SK-N-SH (cell line): ENCODE data around the gene DNAH3. TPM values are rescaled to one million over a fixed set of nuclear protein-coding genes. Genes with fewer than 3 reads are reported as not detected.

ENCODE experiments used
- CTCF ChIA-PET: fragments of 300-600, 350-600 bp; formaldehyde crosslinking; extraction: SDS; loops from one replicate; lab custom pipeline; 2021; lab: Yijun Ruan, JAX
- POLR2A ChIA-PET: fragments of 350-600 bp; sonication (Branson Sonifier 250); formaldehyde crosslinking; extraction: SDS; loops from one replicate; lab custom pipeline; 2020; ENCODE audit warnings: antibody characterized with exemption, inconsistent platforms; lab: Yijun Ruan, JAX
- DNase-seq: peaks from one replicate; pipeline ENCODE4 v3.0.0; 2012
- H2AFZ ChIP-seq: fragments of 200-600 bp; sonication (generic); 2 replicates; pipeline ENCODE4 v1.8.1; 2016; ENCODE audit warnings: antibody characterized with exemption, mild to moderate bottlenecking, low read depth
- H3F3A ChIP-seq: fragments of 200-600 bp; sonication (generic); replicated peaks from 2 replicates; pipeline ENCODE3; 2016; ENCODE audit warnings: antibody characterized with exemption, mild to moderate bottlenecking; ENCODE audit not compliant: insufficient read depth
- H3K27ac ChIP-seq, 2 experiments: fragments of 200-500 bp in 1 of 2; fragments of 200-600 bp in 1 of 2; sonication (Bioruptor generic) in 1 of 2; sonication (generic), shearing (Covaris generic) in 1 of 2; 2 replicates each; pipeline versions ENCODE4 v1.5.1 to v1.6.1; 2014 to 2016; ENCODE audit warnings: low read depth in 2 of 2, inconsistent platforms in 1 of 2, low read length in 1 of 2, mild to moderate bottlenecking in 1 of 2, mixed read lengths in 1 of 2
- H3K27me3 ChIP-seq: fragments of 200-600 bp; sonication (generic), shearing (Covaris generic); 2 replicates; pipeline ENCODE4 v1.6.1; 2016; ENCODE audit warnings: mixed run types; ENCODE audit not compliant: insufficient read depth
- H3K36me3 ChIP-seq, 2 experiments: fragments of 200-500 bp in 1 of 2; fragments of 200-600 bp in 1 of 2; sonication (Bioruptor generic) in 1 of 2; sonication (generic) in 1 of 2; replicated peaks in 1 of 2; 2 replicates each; pipeline versions ENCODE3 to v1.5.1; 2014 to 2016; ENCODE audit warnings: low read length in 1 of 2, mild to moderate bottlenecking in 1 of 2; ENCODE audit not compliant: insufficient read depth in 2 of 2, control insufficient read depth in 1 of 2
- H3K4me1 ChIP-seq, 2 experiments: fragments of 200-500 bp in 1 of 2; fragments of 200-600 bp in 1 of 2; sonication (Bioruptor generic) in 1 of 2; sonication (generic), shearing (Covaris generic) in 1 of 2; 2 replicates each; pipeline versions ENCODE4 v1.5.1 to v1.6.1; 2014 to 2016; ENCODE audit warnings: low read depth in 1 of 2, low read length in 1 of 2, mixed run types in 1 of 2; ENCODE audit not compliant: insufficient read depth in 2 of 2, control insufficient read depth in 1 of 2
- H3K4me2 ChIP-seq: fragments of 200-600 bp; sonication (generic), shearing (Covaris generic); 2 replicates; pipeline ENCODE4 v1.6.1; 2017; ENCODE audit warnings: mixed run types
- H3K4me3 ChIP-seq, 2 experiments: fragments of 200-500 bp in 1 of 2; fragments of 200-600 bp in 1 of 2; sonication (Bioruptor generic) in 1 of 2; sonication (generic), shearing (Covaris generic) in 1 of 2; 2 replicates each; pipeline versions ENCODE4 v1.5.1 to v1.8.1; 2014 to 2016; ENCODE audit warnings: low read depth in 2 of 2, inconsistent platforms in 1 of 2, low read length in 1 of 2, mild to moderate bottlenecking in 1 of 2, mixed read lengths in 1 of 2, moderate library complexity in 1 of 2
- H3K79me2 ChIP-seq: fragments of 200-600 bp; sonication (generic); 2 replicates; pipeline ENCODE4 v1.8.1; 2017; ENCODE audit warnings: mild to moderate bottlenecking; ENCODE audit not compliant: insufficient read depth
- H3K9ac ChIP-seq: fragments of 200-600 bp; sonication (generic); 2 replicates; pipeline ENCODE4 v1.6.1; 2017; ENCODE audit warnings: mixed run types
- H3K9me2 ChIP-seq: fragments of 200-600 bp; sonication (generic); 2 replicates; pipeline ENCODE4 v1.6.1; 2017; ENCODE audit warnings: mixed run types
- H3K9me3 ChIP-seq: fragments of 200-600 bp; sonication (generic); 2 replicates; pipeline ENCODE4 v1.6.1; 2017; ENCODE audit warnings: mixed run types, mild to moderate bottlenecking, moderate library complexity
- H4K20me1 ChIP-seq: fragments of 200-600 bp; sonication (generic); 2 replicates; pipeline ENCODE4 v1.6.1; 2017; ENCODE audit warnings: mild to moderate bottlenecking, mixed run types; ENCODE audit not compliant: insufficient read depth
- CHD2 ChIP-seq: fragments of 150-350 bp; IDR thresholded peaks from 2 replicates; pipeline ENCODE4 v1.6.1; 2018; ENCODE audit warnings: low read length; ENCODE audit not compliant: partially characterized antibody
- EZH2phosphoT487 ChIP-seq: fragments of 200-600 bp; sonication (generic); IDR thresholded peaks from 2 replicates; pipeline ENCODE4 v1.6.1; 2017; ENCODE audit warnings: low read depth, mixed run types, mild to moderate bottlenecking, antibody characterized with exemption, moderate library complexity, borderline replicate concordance
- JUND ChIP-seq: IDR thresholded peaks from 2 replicates; pipeline ENCODE4 v1.4.0; 2012
- NFIC ChIP-seq: IDR thresholded peaks from 2 replicates; pipeline ENCODE4 v1.4.0; 2012; ENCODE audit warnings: borderline replicate concordance
- NRF1 ChIP-seq: IDR thresholded peaks from 2 replicates; pipeline ENCODE4 v1.6.1; 2012; ENCODE audit warnings: low read depth, mild to moderate bottlenecking, low read length
- POLR2AphosphoS5 ChIP-seq: IDR thresholded peaks from 2 replicates; pipeline ENCODE4 v1.6.1; 2012; ENCODE audit warnings: low read depth, low read length
- RAD21 ChIP-seq: IDR thresholded peaks from 2 replicates; pipeline ENCODE4 v1.6.1; 2012; ENCODE audit warnings: mild to moderate bottlenecking, low read length
- TAF1 ChIP-seq: IDR thresholded peaks from 2 replicates; pipeline ENCODE4 v1.6.1; 2012; ENCODE audit warnings: low read depth, mild to moderate bottlenecking, low read length, moderate library complexity, borderline replicate concordance
- TCF12 ChIP-seq: IDR thresholded peaks from 2 replicates; pipeline ENCODE4 v1.4.0; 2012
- WGBS: methylation state at CpG from one replicate; pipeline ENCODE4 v1.1.6; 2017; ENCODE audit warnings: low lambda C conversion rate; 5-methylcytosine and 5-hydroxymethylcytosine counted together
- polyA plus RNA-seq, 3 experiments: library from polyadenylated mRNA; depleted of rRNA; stranded (reverse); fragments of >200 nt; gene quantifications; 2 replicates each; pipeline ENCODE4 v1.2.3, GENCODE V29; 2012
- TF ChIP-seq, protein P1 (sequence below): IDR thresholded peaks from 2 replicates; pipeline ENCODE4 v1.6.1; 2012; ENCODE audit warnings: mild to moderate bottlenecking, low read depth, low read length, moderate library complexity
- TF ChIP-seq, protein P2 (sequence below): fragments of 150-350 bp; IDR thresholded peaks from 2 replicates; pipeline ENCODE4 v1.6.1; 2016; ENCODE audit warnings: mild to moderate bottlenecking, low read depth, low read length

Gene DNAH3
- polyA plus RNA-seq, 1 of the 3 experiments (the other 2 are of a cell fraction) = not detected

DNA sequence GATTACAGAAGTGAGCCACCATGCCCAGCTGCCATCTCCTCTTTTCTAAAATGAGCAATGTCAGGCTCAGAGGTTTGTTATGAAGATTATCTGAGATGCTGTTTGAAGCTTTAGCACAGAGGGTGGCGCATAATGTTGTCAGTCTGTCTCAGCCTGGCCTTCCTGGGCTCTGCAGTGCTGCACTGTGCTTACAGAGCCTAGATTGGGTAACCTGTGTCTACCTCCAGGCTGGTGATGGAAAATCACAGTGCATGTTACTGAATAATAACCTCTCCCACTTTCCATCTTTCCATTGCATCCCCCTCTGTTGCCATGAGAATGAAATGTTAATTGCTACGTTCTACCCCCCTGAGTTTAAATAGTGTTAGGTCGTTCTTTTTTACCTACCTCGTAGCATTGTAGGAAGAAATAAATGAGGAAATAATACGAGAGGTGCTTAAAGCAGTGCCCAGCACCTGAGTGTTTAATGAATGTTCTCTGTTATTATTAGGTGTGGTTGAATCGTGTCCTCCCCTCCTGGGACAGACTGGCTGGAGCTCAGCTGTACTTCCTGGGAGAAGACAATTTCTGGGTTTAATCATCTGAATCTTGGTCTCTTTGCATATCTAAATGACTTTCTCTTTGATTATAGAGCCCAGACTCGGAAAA lies 14.0 kb upstream of the DNAH3 start:
- Histone ChIP-seq H3K9me2 (no peaks in the 10 kb centered on the region), H3K4me2 (no peak overlapping the region), H2AFZ (no peak overlapping the region), H3K27me3 (no peaks in the 10 kb centered on the region), H3F3A (peaks cover 7% of the 10 kb centered on the region), H3K4me1 (peaks cover 0 to 4% of the 10 kb centered on the region in 2 experiments; a peak in 1 of 4 replicates), H3K9ac (no peak overlapping the region), H3K79me2 (no peaks in the 10 kb centered on the region), H4K20me1 (no peaks in the 10 kb centered on the region), H3K4me3 (no peak overlapping the region), H3K9me3 (no peaks in the 10 kb centered on the region), H3K27ac (no peak overlapping the region), H3K36me3 (peaks cover 0 to 7% of the 10 kb centered on the region in 2 experiments)
- POLR2A ChIA-PET = no interaction called here
- WGBS = 98% methylated on average over 7 of the region's 7 CpGs
- DNase-seq = no peak
- CTCF ChIA-PET = interaction anchor here (1.6 kb wide), 1 partner anchor 136 kb away, joined by 5 read pairs; no protein-coding TSS in a partner anchor
- TF ChIP-seq EZH2phosphoT487 = no peak
- TF ChIP-seq TCF12 = no peak
- no peak for TF ChIP-seq NFIC
- no peak for TF ChIP-seq POLR2AphosphoS5
- TF ChIP-seq TAF1 = no peak
- TF ChIP-seq, protein P1, sequence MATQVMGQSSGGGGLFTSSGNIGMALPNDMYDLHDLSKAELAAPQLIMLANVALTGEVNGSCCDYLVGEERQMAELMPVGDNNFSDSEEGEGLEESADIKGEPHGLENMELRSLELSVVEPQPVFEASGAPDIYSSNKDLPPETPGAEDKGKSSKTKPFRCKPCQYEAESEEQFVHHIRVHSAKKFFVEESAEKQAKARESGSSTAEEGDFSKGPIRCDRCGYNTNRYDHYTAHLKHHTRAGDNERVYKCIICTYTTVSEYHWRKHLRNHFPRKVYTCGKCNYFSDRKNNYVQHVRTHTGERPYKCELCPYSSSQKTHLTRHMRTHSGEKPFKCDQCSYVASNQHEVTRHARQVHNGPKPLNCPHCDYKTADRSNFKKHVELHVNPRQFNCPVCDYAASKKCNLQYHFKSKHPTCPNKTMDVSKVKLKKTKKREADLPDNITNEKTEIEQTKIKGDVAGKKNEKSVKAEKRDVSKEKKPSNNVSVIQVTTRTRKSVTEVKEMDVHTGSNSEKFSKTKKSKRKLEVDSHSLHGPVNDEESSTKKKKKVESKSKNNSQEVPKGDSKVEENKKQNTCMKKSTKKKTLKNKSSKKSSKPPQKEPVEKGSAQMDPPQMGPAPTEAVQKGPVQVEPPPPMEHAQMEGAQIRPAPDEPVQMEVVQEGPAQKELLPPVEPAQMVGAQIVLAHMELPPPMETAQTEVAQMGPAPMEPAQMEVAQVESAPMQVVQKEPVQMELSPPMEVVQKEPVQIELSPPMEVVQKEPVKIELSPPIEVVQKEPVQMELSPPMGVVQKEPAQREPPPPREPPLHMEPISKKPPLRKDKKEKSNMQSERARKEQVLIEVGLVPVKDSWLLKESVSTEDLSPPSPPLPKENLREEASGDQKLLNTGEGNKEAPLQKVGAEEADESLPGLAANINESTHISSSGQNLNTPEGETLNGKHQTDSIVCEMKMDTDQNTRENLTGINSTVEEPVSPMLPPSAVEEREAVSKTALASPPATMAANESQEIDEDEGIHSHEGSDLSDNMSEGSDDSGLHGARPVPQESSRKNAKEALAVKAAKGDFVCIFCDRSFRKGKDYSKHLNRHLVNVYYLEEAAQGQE = no peak
- TF ChIP-seq, protein P2, sequence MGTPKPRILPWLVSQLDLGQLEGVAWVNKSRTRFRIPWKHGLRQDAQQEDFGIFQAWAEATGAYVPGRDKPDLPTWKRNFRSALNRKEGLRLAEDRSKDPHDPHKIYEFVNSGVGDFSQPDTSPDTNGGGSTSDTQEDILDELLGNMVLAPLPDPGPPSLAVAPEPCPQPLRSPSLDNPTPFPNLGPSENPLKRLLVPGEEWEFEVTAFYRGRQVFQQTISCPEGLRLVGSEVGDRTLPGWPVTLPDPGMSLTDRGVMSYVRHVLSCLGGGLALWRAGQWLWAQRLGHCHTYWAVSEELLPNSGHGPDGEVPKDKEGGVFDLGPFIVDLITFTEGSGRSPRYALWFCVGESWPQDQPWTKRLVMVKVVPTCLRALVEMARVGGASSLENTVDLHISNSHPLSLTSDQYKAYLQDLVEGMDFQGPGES = no peak
- TF ChIP-seq RAD21 = no peak
- TF ChIP-seq, all 33 proteins: peak for 0

DNA sequence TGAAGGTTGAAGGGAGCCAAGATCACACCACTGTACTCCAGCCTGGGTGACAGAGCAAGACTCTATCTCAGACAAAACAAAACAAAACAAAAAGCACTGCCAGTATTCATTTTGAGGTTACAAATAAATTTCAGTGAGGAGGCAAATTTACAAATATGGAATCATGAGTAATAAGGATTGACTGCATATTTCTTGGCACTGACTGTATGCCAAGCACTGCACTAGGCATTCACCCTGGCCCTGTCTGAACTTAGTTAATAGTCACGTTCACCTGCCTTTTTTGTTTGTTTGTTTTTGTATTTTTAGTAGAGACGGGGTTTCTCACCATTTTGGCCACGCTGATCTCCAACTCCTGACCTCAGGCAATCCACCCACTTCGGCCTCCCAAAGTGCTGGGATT lies 12.9 kb upstream of the DNAH3 start:
- TF ChIP-seq JUND (no peak), CHD2 (no peak), NRF1 (no peak)
- TF ChIP-seq, all 33 proteins: peak for 0
- ChIA-PET POLR2A (no interaction called here), CTCF (interaction anchor here (0.8 to 1.8 kb wide), 2 partner anchors 25 to 137 kb away, joined by 5 to 6 read pairs; no protein-coding TSS in a partner anchor)
- Histone ChIP-seq H3K27me3 (no peaks in the 10 kb centered on the region), H3F3A (peaks cover 8% of the 10 kb centered on the region), H3K9me2 (no peaks in the 10 kb centered on the region), H3K79me2 (no peaks in the 10 kb centered on the region), H3K9ac (no peak overlapping the region), H3K4me2 (no peak overlapping the region), H3K4me1 (peaks cover 4 to 5% of the 10 kb centered on the region in 2 experiments; a peak in 2 of 4 replicates), H4K20me1 (no peaks in the 10 kb centered on the region), H2AFZ (no peak overlapping the region), H3K36me3 (peaks cover 0 to 7% of the 10 kb centered on the region in 2 experiments), H3K27ac (no peak overlapping the region), H3K4me3 (no peak overlapping the region), H3K9me3 (no peaks in the 10 kb centered on the region)
- DNase-seq = no peak
- WGBS = 79% methylated on average over 4 of the region's 4 CpGs
